Pons (tissue), 1 donor: ENCODE results near the gene SLC25A28.

ENCODE experiments used
- DNase-seq: peaks from one replicate; pipeline ENCODE4 v3.0.0-alpha.2; 2016; ENCODE audit warnings: low spot score

Gene SLC25A28

GRCh38 chr10:99590799-99591198, 29.4 kb downstream of the SLC25A28 start:
- DNase-seq: no peak

- DNase-seq: no peak
Observed at GRCh38 chr10:99583687-99584086, 36.6 kb downstream of the SLC25A28 start.

- no peak for DNase-seq
Observed at GRCh38 chr10:99582255-99582770, 37.9 kb downstream of the SLC25A28 start.

- no peak for DNase-seq
Observed at GRCh38 chr10:99579971-99580370, 40.3 kb downstream of the SLC25A28 start.

GRCh38 chr10:99573790-99574189, 46.4 kb downstream of the SLC25A28 start:
- no peak for DNase-seq

- no peak for DNase-seq
Observed at GRCh38 chr10:99571816-99572215, 48.4 kb downstream of the SLC25A28 start.

GRCh38 chr10:99569961-99570360, 50.3 kb downstream of the SLC25A28 start:
- no peak for DNase-seq

GRCh38 chr10:99569253-99569939, 50.8 kb downstream of the SLC25A28 start:
- DNase-seq: no peak

- DNase-seq: no peak
Observed at GRCh38 chr10:99565166-99565565, 55.1 kb downstream of the SLC25A28 start.

GRCh38 chr10:99564361-99564760, 55.9 kb downstream of the SLC25A28 start:
- no peak for DNase-seq

- no peak for DNase-seq
Observed at GRCh38 chr10:99562631-99563030, 57.6 kb downstream of the SLC25A28 start.
